HG02840 (cell line): ENCODE results near the gene PTPRC.

Experiments
- ATAC-seq: cut with Tn5 transposase; IDR thresholded peaks from one replicate; pipeline ENCODE4 v1.9.1; 2021; ENCODE audit warnings: mild to moderate bottlenecking, moderate library complexity, moderate number of reproducible peaks; ENCODE audit not compliant: unreplicated experiment, low FRiP score

PTPRC gene

GRCh38 chr1:198747127-198747526 lies 108.3 kb downstream of the PTPRC start:
- no peak for ATAC-seq

GRCh38 chr1:198749279-198749678 lies 110.4 kb downstream of the PTPRC start:
- ATAC-seq = no peak

GRCh38 chr1:198750081-198750480 lies 111.2 kb downstream of the PTPRC start:
- no peak for ATAC-seq

DNA sequence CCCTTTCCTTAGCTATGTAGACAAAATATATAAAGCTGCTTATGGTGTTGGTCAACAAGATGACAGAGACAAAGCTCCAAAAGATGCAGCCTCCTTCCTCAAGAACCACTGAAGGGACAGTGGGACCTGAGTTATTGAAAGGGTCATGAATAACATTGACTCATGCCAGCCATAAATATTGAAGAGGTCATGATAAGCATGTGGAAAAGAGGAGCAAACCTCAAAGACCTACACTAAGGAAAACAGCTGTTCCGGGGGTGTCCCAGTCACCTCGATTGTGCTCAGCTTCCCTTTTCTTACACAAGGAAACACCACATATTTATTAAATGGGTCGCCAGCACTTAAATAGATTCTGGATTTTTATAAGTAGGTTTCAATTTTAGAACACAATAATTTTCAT lies 112.9 kb downstream of the PTPRC start:
- ATAC-seq = no peak

DNA sequence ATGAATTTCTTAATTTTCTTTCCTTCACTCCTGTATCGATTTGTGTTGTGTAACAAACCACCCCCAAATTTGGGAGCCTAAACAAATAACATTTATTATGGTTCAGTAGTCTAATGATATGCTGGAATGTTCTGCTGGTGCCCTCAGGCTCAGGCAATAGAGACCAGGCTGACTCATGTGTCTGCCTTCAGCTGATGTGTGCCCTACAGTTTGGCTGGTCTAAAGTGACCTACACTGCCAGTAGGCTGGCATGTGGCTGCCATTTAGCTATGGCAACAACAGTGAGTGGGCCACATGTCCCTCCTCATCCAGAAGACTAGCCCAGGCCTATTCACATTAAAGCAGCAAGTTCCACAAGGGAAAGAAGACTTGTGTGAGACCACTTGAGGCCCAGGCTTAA lies 115.8 kb downstream of the PTPRC start:
- no peak for ATAC-seq

DNA sequence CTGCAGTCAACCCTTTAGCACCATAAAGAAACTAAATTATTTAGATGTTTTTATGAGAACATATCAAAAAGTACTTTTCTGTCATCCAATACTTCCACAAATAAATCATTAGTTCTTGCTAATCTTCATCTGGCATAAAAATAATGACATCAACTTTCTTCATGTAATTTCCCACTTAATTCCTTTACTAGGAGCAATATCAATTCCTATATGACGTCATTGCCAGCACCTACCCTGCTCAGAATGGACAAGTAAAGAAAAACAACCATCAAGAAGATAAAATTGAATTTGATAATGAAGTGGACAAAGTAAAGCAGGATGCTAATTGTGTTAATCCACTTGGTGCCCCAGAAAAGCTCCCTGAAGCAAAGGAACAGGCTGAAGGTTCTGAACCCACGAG lies 116.9 kb downstream of the PTPRC start:
- ATAC-seq = no peak

DNA sequence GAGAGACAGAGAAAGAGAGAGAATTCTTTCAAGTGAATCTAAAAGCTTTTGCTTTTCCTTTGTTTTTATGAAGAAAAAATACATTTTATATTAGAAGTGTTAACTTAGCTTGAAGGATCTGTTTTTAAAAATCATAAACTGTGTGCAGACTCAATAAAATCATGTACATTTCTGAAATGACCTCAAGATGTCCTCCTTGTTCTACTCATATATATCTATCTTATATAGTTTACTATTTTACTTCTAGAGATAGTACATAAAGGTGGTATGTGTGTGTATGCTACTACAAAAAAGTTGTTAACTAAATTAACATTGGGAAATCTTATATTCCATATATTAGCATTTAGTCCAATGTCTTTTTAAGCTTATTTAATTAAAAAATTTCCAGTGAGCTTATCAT lies 117.6 kb downstream of the PTPRC start:
- no peak for ATAC-seq

- ATAC-seq = no peak
These were observed 123.2 kb downstream of the PTPRC start for GRCh38 chr1:198761859-198762616.

- ATAC-seq = no peak
These were observed 124.5 kb downstream of the PTPRC start for GRCh38 chr1:198763298-198763714.

- no peak for ATAC-seq
These were observed 125.9 kb downstream of the PTPRC start for GRCh38 chr1:198764748-198765147.

DNA sequence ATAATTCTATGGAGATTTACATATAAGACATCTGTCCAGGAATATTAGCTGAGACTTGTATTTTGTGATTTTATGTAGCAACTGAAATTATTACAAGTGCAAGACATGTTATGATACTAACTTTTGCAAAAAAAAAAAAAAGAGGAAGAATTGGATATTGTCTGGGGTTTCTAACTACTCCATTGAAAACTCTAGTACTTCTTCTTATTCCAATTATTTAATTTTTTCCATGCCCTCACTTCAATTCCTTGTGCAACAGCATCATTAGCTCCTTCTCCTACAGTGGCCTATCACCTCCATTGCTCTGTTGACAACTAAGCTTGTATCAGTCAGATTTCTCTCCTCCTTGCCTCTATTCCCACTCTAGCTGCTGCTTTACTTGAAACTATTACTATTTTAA lies 126.6 kb downstream of the PTPRC start:
- no peak for ATAC-seq

DNA sequence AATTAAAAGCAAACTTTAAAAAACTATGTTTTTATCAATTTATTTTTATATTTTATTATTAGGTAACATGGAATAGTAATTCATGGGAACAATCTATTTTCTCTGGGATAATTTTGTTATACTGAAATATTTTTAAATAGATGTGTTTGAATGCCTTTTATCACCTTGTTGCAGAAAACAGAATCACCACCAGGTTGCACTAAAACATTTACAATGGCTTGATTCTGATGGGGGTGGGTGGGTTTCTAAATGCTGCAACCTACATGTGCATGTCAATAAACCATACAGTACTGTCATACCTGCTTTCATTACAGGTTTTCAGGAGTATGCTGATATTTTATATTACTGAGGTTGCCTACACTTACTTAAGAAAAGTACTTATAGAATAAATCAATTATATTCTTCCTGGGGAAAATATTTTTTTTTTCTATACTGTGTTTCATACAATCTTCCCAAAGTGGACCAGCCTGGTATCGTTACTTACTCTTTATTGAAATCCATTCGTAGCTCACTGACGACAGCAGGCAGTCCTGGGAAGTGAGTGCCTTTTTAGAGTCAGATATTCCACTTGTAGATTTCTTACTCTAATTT lies 132.8 kb downstream of the PTPRC start:
- no peak for ATAC-seq

- ATAC-seq = no peak
These were observed 133.8 kb downstream of the PTPRC start for GRCh38 chr1:198772626-198773025.

DNA sequence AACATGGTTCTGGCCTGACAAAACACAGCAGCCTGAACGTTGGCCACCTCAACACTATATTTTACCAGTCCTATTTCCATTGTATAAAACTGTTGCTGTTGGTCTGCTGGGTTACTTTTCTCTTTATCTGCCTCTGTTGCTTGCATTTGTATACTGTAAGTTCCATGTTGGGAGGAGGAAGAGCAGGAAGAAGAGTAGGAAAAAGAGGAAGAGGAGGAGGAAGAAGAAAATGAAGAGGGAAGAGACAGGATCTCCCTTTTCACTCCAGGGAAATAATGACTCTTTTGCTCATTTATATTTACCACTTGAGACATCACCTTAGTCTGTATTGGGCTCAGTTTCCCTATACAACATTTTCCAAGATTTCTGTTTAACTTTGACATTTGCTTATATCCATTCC lies 134.2 kb downstream of the PTPRC start:
- ATAC-seq = no peak

DNA sequence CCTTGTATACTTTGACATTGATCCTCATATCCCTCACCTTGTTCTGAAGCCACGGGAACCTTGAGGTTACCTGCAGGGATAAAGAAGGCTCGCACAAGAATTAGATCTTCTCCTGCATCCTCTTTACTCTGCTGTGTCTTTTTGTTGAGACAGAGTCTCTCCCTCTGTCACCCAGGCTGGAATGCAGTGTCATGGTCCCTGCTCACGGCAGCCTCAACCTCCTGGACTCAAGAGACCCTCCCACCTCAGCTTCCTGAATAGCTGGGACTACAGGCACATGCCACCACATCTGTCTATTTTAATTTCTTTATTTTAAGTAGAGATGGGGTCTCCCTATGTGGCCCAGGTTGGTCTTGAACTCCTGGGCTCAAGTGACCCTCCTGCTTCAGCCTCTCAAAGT lies 134.7 kb downstream of the PTPRC start:
- no peak for ATAC-seq

DNA sequence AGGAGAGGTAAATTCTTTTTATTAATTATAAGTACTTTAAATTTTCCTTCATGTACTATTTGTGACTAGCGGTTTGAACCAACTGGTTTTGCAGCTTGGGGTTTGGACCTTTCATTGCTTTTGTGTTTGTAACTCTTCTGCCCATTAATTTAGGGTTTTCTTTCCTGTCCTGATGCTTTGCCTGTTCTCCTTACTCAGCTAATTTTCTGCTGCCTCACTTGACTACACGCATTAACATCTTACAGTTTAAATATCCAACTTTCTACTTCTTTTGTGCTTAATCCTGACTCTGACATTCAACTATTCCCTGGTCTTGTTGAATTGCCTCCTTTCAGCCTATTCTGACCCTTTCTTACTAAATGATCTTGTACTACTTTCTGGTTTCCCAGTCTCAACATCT lies 135.6 kb downstream of the PTPRC start:
- no peak for ATAC-seq

DNA sequence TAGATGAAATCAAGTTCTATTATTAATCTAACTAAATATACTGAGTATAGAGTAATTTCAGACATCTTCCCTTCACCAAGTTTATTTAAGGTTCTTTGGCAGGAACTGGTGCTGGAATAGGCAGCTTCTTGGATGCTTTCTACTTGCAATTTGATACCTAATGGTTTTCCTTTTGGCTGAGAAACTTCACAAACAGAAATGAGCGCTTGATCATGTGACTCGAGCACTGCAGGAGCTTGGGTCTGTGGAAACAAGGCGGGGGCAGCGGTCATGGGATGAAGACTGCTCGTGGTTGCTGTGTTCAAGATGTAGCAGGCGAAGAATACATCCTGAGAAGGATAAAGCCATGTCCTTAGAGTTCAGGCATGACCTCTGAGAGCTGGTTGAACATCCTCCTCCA lies 136.8 kb downstream of the PTPRC start:
- ATAC-seq = no peak

GRCh38 chr1:198776602-198777029 lies 137.8 kb downstream of the PTPRC start:
- no peak for ATAC-seq

DNA sequence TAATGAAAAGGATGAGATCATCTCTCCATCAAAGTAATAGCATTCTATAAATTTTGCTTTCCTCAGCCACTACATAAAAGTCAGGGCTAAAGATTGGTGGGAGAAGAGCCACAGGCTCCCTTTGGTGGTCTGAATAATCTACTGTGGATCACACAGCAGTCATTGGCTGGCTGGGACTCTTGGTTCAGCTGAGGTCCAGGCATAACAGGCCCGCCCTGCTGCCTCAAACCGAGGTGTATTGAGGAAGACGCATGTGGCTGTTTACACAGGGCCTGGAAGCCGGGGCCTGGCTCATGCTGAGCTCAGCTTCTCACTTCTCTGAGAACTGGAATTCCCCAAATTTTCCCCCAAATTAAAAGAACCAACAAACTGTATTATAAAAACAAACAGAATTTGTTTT lies 139.2 kb downstream of the PTPRC start:
- ATAC-seq = no peak

GRCh38 chr1:198780376-198780775 lies 141.5 kb downstream of the PTPRC start:
- no peak for ATAC-seq

- ATAC-seq = peak; percentile 70
These were observed 149.8 kb downstream of the PTPRC start for GRCh38 chr1:198788561-198789064.

DNA sequence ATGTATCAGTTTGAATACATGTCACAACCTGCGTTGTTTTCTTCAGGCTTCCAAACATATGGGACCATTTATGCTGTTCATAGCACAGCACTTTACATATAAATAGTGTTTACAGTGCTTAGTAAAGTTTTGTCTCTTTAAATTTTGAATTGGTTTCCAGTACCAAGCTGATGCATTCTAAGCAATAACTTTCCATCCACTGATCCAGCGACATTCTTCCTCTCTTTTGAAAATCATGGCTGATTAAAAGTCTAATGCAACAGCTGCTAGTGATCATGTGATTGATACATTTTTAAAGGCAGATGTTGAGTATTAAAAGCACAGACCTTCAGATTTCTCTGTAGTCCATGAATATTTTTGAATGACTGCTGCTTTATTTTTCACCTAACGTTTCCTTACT lies 154.9 kb downstream of the PTPRC start:
- ATAC-seq = no peak
